Psoas muscle (tissue), 8 donors: ENCODE measurements around the gene BMP4. TPM values are rescaled to one million over a fixed set of nuclear protein-coding genes. Genes with fewer than 3 reads are reported as not detected.

Experiments used
- ATAC-seq, 4 donors: fragments of 200-7000 bp; cut with Tn5 transposase; one replicate each; pipeline ENCODE4 v1.9.1; 2020; ENCODE audit warnings: moderate library complexity in 3 of 4, mild to moderate bottlenecking in 2 of 4
- DNase-seq, 2 donors: peaks; one replicate each; pipeline ENCODE4 v3.0.0-alpha.2; 2020
- H3K27ac ChIP-seq: fragments of 200-600 bp; one replicate; pipeline ENCODE4 v1.8.0; 2022
- H3K27me3 ChIP-seq, 3 donors: fragments of 200-600 bp in 1 of 3; one replicate each; pipeline versions ENCODE4 v1.6.1 to v1.8.0; 2013 to 2022; ENCODE audit warnings: low read length in 2 of 3, mild to moderate bottlenecking in 2 of 3, moderate library complexity in 1 of 3; ENCODE audit not compliant: insufficient read depth in 3 of 3
- H3K36me3 ChIP-seq, 2 donors: fragments of 200-600 bp in 1 of 2; one replicate each; pipeline versions ENCODE4 v1.6.1 to v1.8.0; 2013 to 2022; ENCODE audit warnings: low read depth in 1 of 2, mild to moderate bottlenecking in 1 of 2, moderate library complexity in 1 of 2; ENCODE audit not compliant: insufficient read depth in 1 of 2
- H3K4me1 ChIP-seq: fragments of 200-600 bp; one replicate; pipeline ENCODE4 v1.8.0; 2022
- H3K4me3 ChIP-seq: fragments of 200-600 bp; one replicate; pipeline ENCODE4 v1.8.0; 2022; ENCODE audit warnings: mild to moderate bottlenecking
- H3K9me3 ChIP-seq: fragments of 200-600 bp; one replicate; pipeline ENCODE4 v1.8.0; 2022
- WGBS, 3 donors: extraction: QIAGEN DNeasy Blood & Tissue Kit; methylation state at CpG; one replicate each; pipeline versions ENCODE4 v1.1.6 to v1.1.7; 2013; 5-methylcytosine and 5-hydroxymethylcytosine counted together
- intact Hi-C, 2 donors: fragments of 100-400 bp; cut with DNase I; formaldehyde crosslinking; loops; one replicate each; pipeline versions ENCODE4 v1.11.0 to v1.14.2; 2022
- polyA plus RNA-seq, 3 donors: library from polyadenylated mRNA; stranded (reverse); fragments of 200-250 nt; gene quantifications; one replicate each; pipeline ENCODE4 v1.2.3, GENCODE V29; 2013
- total RNA-seq, 4 donors: library from RNA; stranded (reverse); fragmentation: NEBNext Ultra II Directional in 2 of 4; extraction: Animal tissue kit (Norgen Biotek cat#: 25700) in 2 of 4; gene quantifications; one replicate each; pipeline versions ENCODE4 v1.2.1 to v1.2.4, GENCODE V29; 2021 to 2023
- TF ChIP-seq, protein P1 (sequence below): fragments of 200-600 bp; IDR thresholded peaks from one replicate; pipeline ENCODE4 v1.8.0; 2022; ENCODE audit warnings: antibody characterized with exemption
- donor health status: healthy with polysubstance abuse.
- donor health status: DM: no; HTN: no; CAD: no; lungs with moderate emphysema.
- donor health status: Bipolar disorder and iron deficiency.
- donor health status: healthy.
- donor health status: DM: yes; HTN: yes; CAD: no.
- donor health status: DM: no; HTN: no; CAD: no.
- donor health status: DM: no; HTN: no; CAD: no.
- donor health status: DM: yes; HTN: yes; CAD: no.

Gene BMP4
- total and polyA plus RNA-seq, 7 donors: 2.4 to 8.6 (median 4.3) TPM

DNA sequence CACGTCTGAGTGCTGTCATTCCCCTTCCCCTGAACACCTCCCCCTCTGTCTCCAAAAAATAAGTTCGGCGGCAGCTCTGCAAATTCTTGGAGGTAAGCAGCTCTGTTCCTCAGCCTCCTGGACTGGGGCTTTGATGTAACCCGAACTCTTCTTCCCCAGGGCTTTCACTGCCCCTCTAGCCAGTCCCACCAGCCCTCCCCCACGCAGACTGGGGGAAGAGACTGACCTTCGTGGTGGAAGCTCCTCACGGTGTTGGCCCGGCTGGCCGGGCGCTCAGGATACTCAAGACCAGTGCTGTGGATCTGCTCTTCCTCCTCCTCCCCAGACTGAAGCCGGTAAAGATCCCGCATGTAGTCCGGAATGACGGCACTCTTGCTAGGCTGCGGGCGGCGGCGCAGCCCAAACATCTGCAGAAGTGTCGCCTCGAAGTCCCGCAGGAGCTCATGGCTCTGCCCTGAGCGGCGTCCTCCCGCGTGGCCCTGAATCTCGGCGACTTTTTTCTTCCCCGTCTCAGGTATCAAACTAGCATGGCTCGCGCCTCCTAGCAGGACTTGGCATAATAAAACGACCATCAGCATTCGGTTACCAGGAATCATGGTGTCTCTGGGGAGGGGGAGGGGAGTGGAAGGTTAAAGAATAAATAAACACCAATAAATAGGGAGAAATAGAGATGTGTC lies 4.9 kb downstream of the BMP4 start:
- Histone ChIP-seq H3K27ac (no peak overlapping the region), H3K4me1 (peaks cover 17% of the 10 kb centered on the region), H3K27me3 (peaks cover 0 to 81% (median 19%) of the 10 kb centered on the region in 3 donors), H3K36me3 (peaks cover 0 to 5% of the 10 kb centered on the region in 2 donors), H3K9me3 (no peaks in the 10 kb centered on the region), H3K4me3 (peak overlapping the region; percentile 70)
- no peak for DNase-seq
- 10 to 20% (median 14%) methylated on average over 32 of the region's 32 CpGs for WGBS, 3 donors
- intact Hi-C loops: loop anchor here in 1 of 2 donors (5.0 kb wide), 1 partner anchor 409 kb away; no protein-coding TSS in a partner anchor
- TF ChIP-seq, protein P1, sequence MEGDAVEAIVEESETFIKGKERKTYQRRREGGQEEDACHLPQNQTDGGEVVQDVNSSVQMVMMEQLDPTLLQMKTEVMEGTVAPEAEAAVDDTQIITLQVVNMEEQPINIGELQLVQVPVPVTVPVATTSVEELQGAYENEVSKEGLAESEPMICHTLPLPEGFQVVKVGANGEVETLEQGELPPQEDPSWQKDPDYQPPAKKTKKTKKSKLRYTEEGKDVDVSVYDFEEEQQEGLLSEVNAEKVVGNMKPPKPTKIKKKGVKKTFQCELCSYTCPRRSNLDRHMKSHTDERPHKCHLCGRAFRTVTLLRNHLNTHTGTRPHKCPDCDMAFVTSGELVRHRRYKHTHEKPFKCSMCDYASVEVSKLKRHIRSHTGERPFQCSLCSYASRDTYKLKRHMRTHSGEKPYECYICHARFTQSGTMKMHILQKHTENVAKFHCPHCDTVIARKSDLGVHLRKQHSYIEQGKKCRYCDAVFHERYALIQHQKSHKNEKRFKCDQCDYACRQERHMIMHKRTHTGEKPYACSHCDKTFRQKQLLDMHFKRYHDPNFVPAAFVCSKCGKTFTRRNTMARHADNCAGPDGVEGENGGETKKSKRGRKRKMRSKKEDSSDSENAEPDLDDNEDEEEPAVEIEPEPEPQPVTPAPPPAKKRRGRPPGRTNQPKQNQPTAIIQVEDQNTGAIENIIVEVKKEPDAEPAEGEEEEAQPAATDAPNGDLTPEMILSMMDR: no peak
- ATAC-seq: no peak

DNA sequence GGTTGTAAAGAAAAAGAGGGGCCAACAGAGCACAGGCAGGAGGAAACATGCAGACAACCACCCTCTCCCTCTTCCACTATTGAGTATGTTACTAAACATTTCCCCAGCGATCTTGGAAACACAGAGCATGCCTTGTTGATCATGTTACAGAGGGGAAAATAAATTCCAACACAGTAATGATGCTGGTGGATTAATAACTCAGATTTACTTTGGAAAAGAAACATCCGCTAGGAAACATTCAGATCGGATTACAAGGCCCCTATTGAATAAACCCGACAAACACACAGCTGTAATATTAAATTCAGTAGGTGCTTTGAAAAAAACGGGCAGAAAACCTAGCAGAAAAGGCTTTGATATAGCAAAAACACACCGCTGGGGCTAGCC lies 5.4 kb downstream of the BMP4 start:
- intact Hi-C loops: loop anchor here in 1 of 2 donors (5.0 kb wide), 1 partner anchor 409 kb away; no protein-coding TSS in a partner anchor
- Histone ChIP-seq H3K4me3 (peak overlapping the region; percentile 70), H3K36me3 (peaks cover 0 to 5% of the 10 kb centered on the region in 2 donors), H3K27me3 (peaks cover 0 to 82% (median 19%) of the 10 kb centered on the region in 3 donors), H3K27ac (no peak overlapping the region), H3K4me1 (peaks cover 17% of the 10 kb centered on the region), H3K9me3 (no peaks in the 10 kb centered on the region)
- TF ChIP-seq, protein P1: no peak
- DNase-seq (no peak), ATAC-seq (no peak)
- 33 to 46% (median 37%) methylated on average over 6 of the region's 6 CpGs for WGBS, 3 donors

DNA sequence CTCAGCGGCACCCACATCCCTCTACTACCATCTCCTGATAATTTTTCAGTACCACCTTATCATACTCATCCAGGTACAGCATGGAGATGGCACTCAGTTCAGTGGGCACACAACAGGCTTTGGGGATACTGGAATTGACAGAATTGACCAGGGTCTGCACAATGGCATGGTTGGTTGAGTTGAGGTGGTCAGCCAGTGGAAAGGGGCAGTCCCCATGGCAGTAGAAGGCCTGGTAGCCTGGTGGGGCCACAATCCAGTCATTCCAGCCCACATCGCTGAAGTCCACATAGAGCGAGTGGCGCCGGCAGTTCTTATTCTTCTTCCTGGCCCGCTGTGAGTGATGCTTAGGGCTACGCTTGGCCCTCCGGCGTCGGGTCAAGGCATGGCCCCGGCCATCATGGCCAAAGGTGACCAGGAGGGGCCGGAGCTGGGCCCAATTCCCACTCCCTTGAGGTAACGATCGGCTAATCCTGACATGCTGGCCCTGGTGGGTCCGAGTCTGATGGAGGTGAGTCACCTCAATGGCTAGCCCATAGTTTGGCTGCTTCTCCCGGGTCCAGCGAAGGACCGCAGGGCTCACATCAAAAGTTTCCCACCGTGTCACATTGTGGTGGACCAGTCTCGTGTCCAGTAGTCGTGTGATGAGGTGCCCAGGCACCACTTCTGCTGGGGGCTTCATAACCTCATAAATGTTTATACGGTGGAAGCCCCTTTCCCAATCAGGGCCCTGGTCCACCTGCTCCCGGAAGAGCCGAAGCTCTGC lies 6.4 kb downstream of the BMP4 start:
- peaks cover 0 to 5% of the 10 kb centered on the region in 2 donors for H3K36me3 ChIP-seq
- no peak for DNase-seq
- 94 to 97% (median 95%) methylated on average over 24 of the region's 24 CpGs for WGBS, 3 donors
- no peak for ATAC-seq
- peak overlapping the region; percentile 70 for H3K4me3 ChIP-seq
- H3K4me1 ChIP-seq: peaks cover 17% of the 10 kb centered on the region
- TF ChIP-seq, protein P1: no peak
- intact Hi-C loops: loop anchor here in 1 of 2 donors (5.0 kb wide), 1 partner anchor 408 kb away; no protein-coding TSS in a partner anchor
- peaks cover 0 to 82% (median 22%) of the 10 kb centered on the region in 3 donors for H3K27me3 ChIP-seq
- H3K9me3 ChIP-seq: no peaks in the 10 kb centered on the region
- H3K27ac ChIP-seq: no peak overlapping the region

DNA sequence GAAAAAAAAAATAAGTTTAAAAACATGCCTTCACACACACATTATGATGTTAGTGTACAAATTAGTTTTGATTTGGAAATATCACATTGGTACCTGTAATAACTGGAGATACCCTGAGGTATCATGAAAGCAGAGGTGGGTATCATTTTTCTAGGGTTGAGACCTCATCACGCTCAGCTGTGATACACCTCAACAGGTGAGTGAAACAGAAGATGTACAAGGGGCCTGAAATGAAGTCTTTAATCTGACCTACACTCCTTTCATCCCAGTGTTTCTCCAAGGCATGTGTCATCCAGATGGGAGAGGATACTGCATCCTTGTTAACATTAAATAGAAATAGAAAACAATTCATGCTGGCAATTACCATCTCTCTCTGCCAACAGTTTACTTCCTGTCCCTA lies 7.4 kb downstream of the BMP4 start:
- Histone ChIP-seq H3K4me1 (peaks cover 13% of the 10 kb centered on the region), H3K4me3 (no peak overlapping the region), H3K9me3 (no peaks in the 10 kb centered on the region), H3K27ac (no peak overlapping the region), H3K27me3 (peaks cover 0 to 78% (median 17%) of the 10 kb centered on the region in 3 donors), H3K36me3 (peaks cover 0 to 5% of the 10 kb centered on the region in 2 donors)
- ATAC-seq: no peak
- intact Hi-C loops: no loop called here
- 92 to 100% (median 94%) methylated on average over 1 of the region's 1 CpG for WGBS, 3 donors
- no peak for DNase-seq
- TF ChIP-seq, protein P1: no peak
